ENCODE data around the gene SLC26A4. TPM values are rescaled to one million over a fixed set of nuclear protein-coding genes. Genes with fewer than 3 reads are reported as not detected.

Gene SLC26A4
- total and polyA plus RNA-seq, 4 donors: 0.77 to 1.3 (median 0.92) TPM

- Histone ChIP-seq H3K27me3 (ENCODE audit: control insufficient read depth, insufficient read depth, low read length) (no peaks in the 10 kb centered on the region), H3K9me3 (ENCODE audit: control insufficient read depth, insufficient read depth, low read length) (no peaks in the 10 kb centered on the region), H3K4me3 (ENCODE audit: low read depth, low read length) (no peak overlapping the region), H3K36me3 (ENCODE audit: control insufficient read depth, insufficient read depth, low read length) (no peaks in the 10 kb centered on the region), H3K27ac (ENCODE audit: low read depth, low read length) (no peak overlapping the region), H3K4me1 (ENCODE audit: control insufficient read depth, insufficient read depth, low read length) (no peaks in the 10 kb centered on the region)
- no CpG with 5 or more reads among the region's 2 CpGs for WGBS (ENCODE audit: insufficient coverage)
- no peak for DNase-seq (ENCODE audit: low read depth in 4 of 6, low spot score in 6 of 6)
Measured at GRCh38 chr7:107676249-107676648, 15.6 kb downstream of the SLC26A4 start.

DNA sequence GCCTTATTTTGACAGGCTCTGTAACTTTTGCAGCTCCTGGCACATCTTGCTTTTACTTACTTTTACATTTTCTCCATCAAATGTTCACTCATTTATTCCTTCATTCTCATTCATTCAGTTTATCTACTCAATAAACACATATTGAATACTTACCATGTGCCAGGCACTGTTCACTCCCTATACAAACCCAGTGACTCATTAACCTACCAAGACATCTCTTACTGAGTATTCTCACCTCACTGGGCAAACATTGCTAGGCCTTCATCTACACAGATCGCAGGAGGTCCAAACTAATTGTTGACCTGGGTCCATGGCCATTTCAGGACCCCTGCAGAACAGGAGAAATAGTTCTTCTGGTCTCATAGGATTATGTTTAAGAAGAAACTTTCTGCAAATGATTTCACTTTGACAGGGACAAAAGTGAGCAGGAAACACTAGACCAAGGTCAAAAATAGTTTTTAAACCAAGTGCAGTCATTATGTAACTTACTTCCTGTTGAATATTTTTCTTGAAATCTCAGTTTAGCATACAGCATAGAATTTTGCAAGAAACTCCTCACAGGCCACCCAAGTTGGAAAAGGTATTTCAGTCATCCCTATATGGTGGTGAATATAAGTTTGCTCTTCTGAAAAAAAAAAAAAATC, 17.6 kb downstream of the SLC26A4 start:
- no peaks in the 10 kb centered on the region for H3K36me3 ChIP-seq (ENCODE audit: control insufficient read depth, insufficient read depth, low read length)
- DNase-seq (ENCODE audit: low read depth in 4 of 6, low spot score in 6 of 6): no peak
- H3K27me3 ChIP-seq (ENCODE audit: control insufficient read depth, insufficient read depth, low read length): no peaks in the 10 kb centered on the region
- H3K9me3 ChIP-seq (ENCODE audit: control insufficient read depth, insufficient read depth, low read length): no peaks in the 10 kb centered on the region
- no peak overlapping the region for H3K4me3 ChIP-seq (ENCODE audit: low read depth, low read length)
- H3K4me1 ChIP-seq (ENCODE audit: control insufficient read depth, insufficient read depth, low read length): no peaks in the 10 kb centered on the region
- H3K27ac ChIP-seq (ENCODE audit: low read depth, low read length): no peak overlapping the region
- WGBS (ENCODE audit: insufficient coverage): no CpG with 5 or more reads among the region's 1 CpG

GRCh38 chr7:107680478-107680877, 19.9 kb downstream of the SLC26A4 start:
- Histone ChIP-seq H3K4me3 (ENCODE audit: low read depth, low read length) (no peak overlapping the region), H3K9me3 (ENCODE audit: control insufficient read depth, insufficient read depth, low read length) (no peaks in the 10 kb centered on the region), H3K36me3 (ENCODE audit: control insufficient read depth, insufficient read depth, low read length) (no peaks in the 10 kb centered on the region), H3K27ac (ENCODE audit: low read depth, low read length) (no peak overlapping the region), H3K4me1 (ENCODE audit: control insufficient read depth, insufficient read depth, low read length) (no peaks in the 10 kb centered on the region), H3K27me3 (ENCODE audit: control insufficient read depth, insufficient read depth, low read length) (no peaks in the 10 kb centered on the region)
- no CpG with 5 or more reads among the region's 1 CpG for WGBS (ENCODE audit: insufficient coverage)
- no peak for DNase-seq (ENCODE audit: low read depth in 4 of 6, low spot score in 6 of 6)

- 100% methylated on average over 3 of the region's 5 CpGs for WGBS (ENCODE audit: insufficient coverage)
- Histone ChIP-seq H3K27ac (ENCODE audit: low read depth, low read length) (no peak overlapping the region), H3K4me1 (ENCODE audit: control insufficient read depth, insufficient read depth, low read length) (no peaks in the 10 kb centered on the region), H3K27me3 (ENCODE audit: control insufficient read depth, insufficient read depth, low read length) (no peaks in the 10 kb centered on the region), H3K9me3 (ENCODE audit: control insufficient read depth, insufficient read depth, low read length) (no peaks in the 10 kb centered on the region), H3K4me3 (ENCODE audit: low read depth, low read length) (no peak overlapping the region), H3K36me3 (ENCODE audit: control insufficient read depth, insufficient read depth, low read length) (no peaks in the 10 kb centered on the region)
- no peak for DNase-seq (ENCODE audit: low read depth in 4 of 6, low spot score in 6 of 6)
Measured at GRCh38 chr7:107682886-107683285, 22.3 kb downstream of the SLC26A4 start.

DNA sequence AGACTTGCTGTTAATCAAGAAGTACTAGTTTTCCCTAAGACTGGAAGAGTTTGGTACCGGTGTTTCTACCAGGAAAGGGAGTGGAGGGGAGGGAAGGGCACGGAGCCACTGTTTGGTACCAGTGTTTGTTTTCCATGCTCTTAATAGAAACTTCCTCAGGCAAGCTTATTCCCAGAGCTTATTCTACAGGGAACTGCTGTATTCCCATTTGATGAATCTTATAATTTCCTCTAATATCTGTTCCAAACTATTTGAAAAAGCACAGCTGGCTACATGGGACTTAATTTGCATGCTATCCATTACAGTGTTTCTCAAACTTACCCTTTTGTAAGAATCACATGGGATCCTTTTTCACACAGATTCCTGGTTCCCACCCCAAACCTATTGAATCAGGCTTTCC, 23.7 kb downstream of the SLC26A4 start:
- no peaks in the 10 kb centered on the region for H3K36me3 ChIP-seq (ENCODE audit: control insufficient read depth, insufficient read depth, low read length)

DNA sequence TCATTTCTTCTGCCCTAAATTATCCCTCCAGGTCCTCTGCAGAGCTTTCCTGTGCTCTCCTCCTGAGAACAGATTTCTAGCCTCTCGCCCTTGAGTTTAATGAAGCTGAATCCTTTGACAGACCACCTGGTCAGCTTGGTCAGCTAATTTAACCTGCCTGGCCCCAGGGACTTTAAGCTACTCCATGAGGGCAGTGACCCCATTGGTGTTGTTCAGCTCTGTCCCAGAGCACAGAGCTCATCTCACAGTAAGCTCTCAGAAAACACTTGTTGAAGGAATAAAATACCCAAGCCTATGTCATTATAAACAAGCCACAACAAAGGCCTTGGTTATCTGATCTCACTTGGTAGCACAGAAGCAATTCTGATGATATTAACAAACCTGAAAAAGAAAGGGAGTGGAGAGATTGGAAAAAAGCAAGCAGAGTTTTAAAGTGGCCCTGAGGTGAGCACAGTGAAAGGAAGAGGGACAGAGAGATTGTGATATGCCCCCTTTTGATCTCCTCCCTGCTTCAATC, 24.4 kb downstream of the SLC26A4 start:
- no peaks in the 10 kb centered on the region for H3K36me3 ChIP-seq (ENCODE audit: control insufficient read depth, insufficient read depth, low read length)
- H3K27me3 ChIP-seq (ENCODE audit: control insufficient read depth, insufficient read depth, low read length): no peaks in the 10 kb centered on the region
- H3K4me1 ChIP-seq (ENCODE audit: control insufficient read depth, insufficient read depth, low read length): no peaks in the 10 kb centered on the region
- no peak for DNase-seq (ENCODE audit: low read depth in 4 of 6, low spot score in 6 of 6)
- no peak overlapping the region for H3K4me3 ChIP-seq (ENCODE audit: low read depth, low read length)
- WGBS (ENCODE audit: insufficient coverage): 100% methylated on average over 1 of the region's 1 CpG
- no peaks in the 10 kb centered on the region for H3K9me3 ChIP-seq (ENCODE audit: control insufficient read depth, insufficient read depth, low read length)
- no peak overlapping the region for H3K27ac ChIP-seq (ENCODE audit: low read depth, low read length)

More for the DNA sequence above, 23.7 kb downstream of the SLC26A4 start:
- Histone ChIP-seq H3K27ac (ENCODE audit: low read depth, low read length) (no peak overlapping the region), H3K27me3 (ENCODE audit: control insufficient read depth, insufficient read depth, low read length) (no peaks in the 10 kb centered on the region), H3K4me1 (ENCODE audit: control insufficient read depth, insufficient read depth, low read length) (no peaks in the 10 kb centered on the region), H3K9me3 (ENCODE audit: control insufficient read depth, insufficient read depth, low read length) (no peaks in the 10 kb centered on the region), H3K4me3 (ENCODE audit: low read depth, low read length) (no peak overlapping the region)
- WGBS (ENCODE audit: insufficient coverage): no CpG with 5 or more reads among the region's 2 CpGs
- DNase-seq (ENCODE audit: low read depth in 4 of 6, low spot score in 6 of 6): no peak

DNA sequence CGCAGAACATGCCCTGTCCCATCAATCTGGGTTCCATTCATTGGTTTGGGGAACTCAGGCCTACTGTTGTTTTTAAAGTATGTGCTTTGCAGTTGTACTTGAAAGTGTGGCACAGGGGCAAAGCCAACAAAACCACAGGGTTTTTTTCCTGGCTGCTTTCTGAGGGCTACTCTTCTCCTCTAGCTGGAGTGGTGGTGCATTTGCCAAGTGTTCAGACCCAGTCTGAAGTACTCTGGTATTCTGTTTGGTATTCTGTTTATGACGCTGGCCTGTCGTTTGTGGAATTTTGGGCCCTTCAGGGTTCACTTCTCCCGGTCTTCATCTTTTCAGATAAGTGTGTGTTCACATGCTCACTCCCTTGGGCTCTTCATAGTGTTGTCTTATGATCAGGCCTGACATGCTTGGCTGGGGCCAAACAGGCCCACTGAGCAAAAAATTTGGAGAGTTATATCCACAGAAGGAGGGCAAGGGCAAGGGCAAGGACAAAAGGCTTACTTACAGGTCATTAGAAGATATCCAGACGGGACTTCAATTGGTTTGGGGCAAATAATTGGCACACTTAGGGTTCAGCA, 26.3 kb downstream of the SLC26A4 start:
- no peak overlapping the region for H3K27ac ChIP-seq (ENCODE audit: low read depth, low read length)
- WGBS (ENCODE audit: insufficient coverage): 83% methylated on average over 5 of the region's 5 CpGs

DNA sequence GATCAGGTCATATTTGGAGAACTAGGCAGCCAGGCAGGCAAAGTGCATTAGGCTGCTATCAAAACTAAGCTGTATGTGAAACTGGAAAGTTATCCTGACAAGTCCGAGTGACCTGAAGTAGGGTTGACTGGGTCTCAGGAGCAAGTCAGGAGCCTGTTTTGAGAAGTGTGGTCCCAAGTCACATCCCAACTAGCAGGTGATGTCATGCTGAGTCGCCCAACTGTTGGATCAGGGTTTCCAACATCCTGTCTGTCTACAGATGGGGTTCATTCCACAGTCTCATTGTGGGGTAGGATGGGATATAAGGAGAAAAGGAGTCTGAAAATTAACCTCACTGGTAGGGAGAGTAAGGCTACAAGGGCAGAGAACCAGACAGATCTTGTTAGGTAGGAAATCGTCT, 27.0 kb downstream of the SLC26A4 start:
- Histone ChIP-seq H3K4me3 (ENCODE audit: low read depth, low read length) (no peak overlapping the region), H3K27me3 (ENCODE audit: control insufficient read depth, insufficient read depth, low read length) (no peaks in the 10 kb centered on the region), H3K9me3 (ENCODE audit: control insufficient read depth, insufficient read depth, low read length) (no peaks in the 10 kb centered on the region), H3K36me3 (ENCODE audit: control insufficient read depth, insufficient read depth, low read length) (no peaks in the 10 kb centered on the region), H3K27ac (ENCODE audit: low read depth, low read length) (no peak overlapping the region), H3K4me1 (ENCODE audit: control insufficient read depth, insufficient read depth, low read length) (no peaks in the 10 kb centered on the region)
- WGBS (ENCODE audit: insufficient coverage): 58% methylated on average over 2 of the region's 3 CpGs
- no peak for DNase-seq (ENCODE audit: low read depth in 4 of 6, low spot score in 6 of 6)

More for the DNA sequence above, 26.3 kb downstream of the SLC26A4 start:
- no peaks in the 10 kb centered on the region for H3K36me3 ChIP-seq (ENCODE audit: control insufficient read depth, insufficient read depth, low read length)
- no peaks in the 10 kb centered on the region for H3K9me3 ChIP-seq (ENCODE audit: control insufficient read depth, insufficient read depth, low read length)
- H3K4me1 ChIP-seq (ENCODE audit: control insufficient read depth, insufficient read depth, low read length): no peaks in the 10 kb centered on the region
- H3K4me3 ChIP-seq (ENCODE audit: low read depth, low read length): no peak overlapping the region
- no peaks in the 10 kb centered on the region for H3K27me3 ChIP-seq (ENCODE audit: control insufficient read depth, insufficient read depth, low read length)
- no peak for DNase-seq (ENCODE audit: low read depth in 4 of 6, low spot score in 6 of 6)

DNA sequence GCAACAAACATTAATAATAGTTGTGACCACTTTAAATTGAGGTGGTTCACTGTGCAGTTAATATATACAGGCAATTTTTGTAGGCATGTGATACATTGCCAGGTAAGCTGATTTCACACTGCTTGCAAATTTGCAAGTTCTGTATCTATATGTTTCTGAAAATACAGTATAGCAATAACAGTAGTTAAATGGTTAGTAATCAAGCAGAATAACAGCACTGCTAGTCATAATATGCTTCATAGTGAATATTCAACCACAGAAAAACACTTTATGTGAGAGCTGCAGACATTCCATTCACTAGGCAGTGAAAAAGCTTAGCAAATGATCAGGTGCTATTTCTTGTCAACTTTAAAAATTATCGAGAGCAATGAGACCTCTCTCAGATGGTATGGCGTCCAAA, 28.9 kb downstream of the SLC26A4 start:
- no peaks in the 10 kb centered on the region for H3K36me3 ChIP-seq (ENCODE audit: control insufficient read depth, insufficient read depth, low read length)
- H3K4me1 ChIP-seq (ENCODE audit: control insufficient read depth, insufficient read depth, low read length): peaks cover 4% of the 10 kb centered on the region
- no peak for DNase-seq (ENCODE audit: low read depth in 4 of 6, low spot score in 6 of 6)
- no peaks in the 10 kb centered on the region for H3K9me3 ChIP-seq (ENCODE audit: control insufficient read depth, insufficient read depth, low read length)
- WGBS (ENCODE audit: insufficient coverage): 92% methylated on average over 2 of the region's 2 CpGs
- H3K27me3 ChIP-seq (ENCODE audit: control insufficient read depth, insufficient read depth, low read length): no peaks in the 10 kb centered on the region
- no peak overlapping the region for H3K27ac ChIP-seq (ENCODE audit: low read depth, low read length)
- H3K4me3 ChIP-seq (ENCODE audit: low read depth, low read length): no peak overlapping the region

GRCh38 chr7:107690084-107690483, 29.5 kb downstream of the SLC26A4 start:
- DNase-seq (ENCODE audit: low read depth in 4 of 6, low spot score in 6 of 6): no peak
- H3K27ac ChIP-seq (ENCODE audit: low read depth, low read length): no peak overlapping the region
- H3K36me3 ChIP-seq (ENCODE audit: control insufficient read depth, insufficient read depth, low read length): no peaks in the 10 kb centered on the region
- 87% methylated on average over 5 of the region's 7 CpGs for WGBS (ENCODE audit: insufficient coverage)
- H3K9me3 ChIP-seq (ENCODE audit: control insufficient read depth, insufficient read depth, low read length): no peaks in the 10 kb centered on the region
- H3K4me1 ChIP-seq (ENCODE audit: control insufficient read depth, insufficient read depth, low read length): peaks cover 4% of the 10 kb centered on the region
- H3K4me3 ChIP-seq (ENCODE audit: low read depth, low read length): no peak overlapping the region
- no peaks in the 10 kb centered on the region for H3K27me3 ChIP-seq (ENCODE audit: control insufficient read depth, insufficient read depth, low read length)
